Liver (tissue), 9 donors: ENCODE data around the gene IKZF1. TPM values are rescaled to one million over a fixed set of nuclear protein-coding genes. Genes with fewer than 3 reads are reported as not detected.

Experiments
- DNase-seq: peaks from one replicate; pipeline ENCODE4 v3.0.0-alpha.2; 2017; ENCODE audit warnings: low spot score
- H3K27ac ChIP-seq, 2 donors: one replicate each; pipeline ENCODE4 v1.7.0; 2013; ENCODE audit warnings: inconsistent platforms in 2 of 2, low read length in 2 of 2, control low read depth in 1 of 2, low read depth in 1 of 2, mild to moderate bottlenecking in 1 of 2
- H3K27me3 ChIP-seq, 4 donors: one replicate each; pipeline versions ENCODE4 v1.6.1 to v1.7.0; 2013; ENCODE audit warnings: low read length in 3 of 4, inconsistent platforms in 1 of 4, mild to moderate bottlenecking in 1 of 4, moderate library complexity in 1 of 4; ENCODE audit not compliant: control insufficient read depth in 4 of 4, insufficient read depth in 4 of 4
- H3K36me3 ChIP-seq, 4 donors: one replicate each; pipeline versions ENCODE4 v1.6.1 to v1.7.0; 2013; ENCODE audit warnings: low read length in 3 of 4, mild to moderate bottlenecking in 3 of 4, low read depth in 1 of 4, moderate library complexity in 1 of 4; ENCODE audit not compliant: control insufficient read depth in 4 of 4, insufficient read depth in 3 of 4
- H3K4me1 ChIP-seq, 4 donors: one replicate each; pipeline versions ENCODE4 v1.6.1 to v1.7.0; 2013; ENCODE audit warnings: low read length in 3 of 4, mild to moderate bottlenecking in 3 of 4, moderate library complexity in 1 of 4; ENCODE audit not compliant: control insufficient read depth in 4 of 4, insufficient read depth in 4 of 4
- H3K4me3 ChIP-seq, 3 donors: one replicate each; pipeline versions ENCODE4 v1.6.1 to v1.7.0; 2013; ENCODE audit warnings: low read length in 3 of 3, control low read depth in 1 of 3, low read depth in 1 of 3, mild to moderate bottlenecking in 1 of 3
- H3K9ac ChIP-seq, 2 donors: one replicate each; pipeline ENCODE4 v1.7.0; 2013; ENCODE audit warnings: low read length in 2 of 2, mild to moderate bottlenecking in 2 of 2, moderate library complexity in 2 of 2, control low read depth in 1 of 2, low read depth in 1 of 2
- H3K9me3 ChIP-seq, 4 donors: one replicate each; pipeline versions ENCODE4 v1.6.1 to v1.7.0; 2013; ENCODE audit warnings: low read length in 3 of 4; ENCODE audit not compliant: control insufficient read depth in 4 of 4
- EGR1 ChIP-seq, 2 donors: IDR thresholded peaks; 2 replicates each; pipeline ENCODE4 v1.6.1; 2016 to 2018; ENCODE audit warnings: antibody characterized with exemption in 2 of 2, low read depth in 2 of 2
- FOXA1 ChIP-seq: IDR thresholded peaks from 2 replicates; pipeline ENCODE4 v1.6.1; 2016; ENCODE audit warnings: antibody characterized with exemption
- FOXA2 ChIP-seq: IDR thresholded peaks from 2 replicates; pipeline ENCODE4 v1.6.1; 2016; ENCODE audit warnings: antibody characterized with exemption
- GABPA ChIP-seq, 2 donors: IDR thresholded peaks in 1 of 2; conservative IDR thresholded peaks in 1 of 2; 2 replicates each; pipeline ENCODE4 v1.6.1; 2016; ENCODE audit warnings: antibody characterized with exemption in 2 of 2, mild to moderate bottlenecking in 1 of 2, moderate library complexity in 1 of 2
- HNF4A ChIP-seq, 2 donors: conservative IDR thresholded peaks; 2 replicates each; pipeline ENCODE4 v1.6.1; 2016; ENCODE audit warnings: antibody characterized with exemption in 2 of 2, mild to moderate bottlenecking in 2 of 2
- HNF4G ChIP-seq: IDR thresholded peaks from 2 replicates; pipeline ENCODE4 v1.6.1; 2016; ENCODE audit warnings: antibody characterized with exemption
- JUND ChIP-seq, 2 donors: IDR thresholded peaks; 2 replicates each; pipeline ENCODE4 v1.6.1; 2016; ENCODE audit warnings: antibody characterized with exemption in 2 of 2
- MAX ChIP-seq: IDR thresholded peaks from 2 replicates; pipeline ENCODE4 v1.6.1; 2016; ENCODE audit warnings: antibody characterized with exemption
- NR2F2 ChIP-seq: IDR thresholded peaks from 2 replicates; pipeline ENCODE4 v1.6.1; 2016; ENCODE audit warnings: antibody characterized with exemption
- RAD21 ChIP-seq, 2 donors: IDR thresholded peaks; 2 replicates each; pipeline ENCODE4 v1.6.1; 2016; ENCODE audit warnings: antibody characterized with exemption in 2 of 2, mild to moderate bottlenecking in 2 of 2
- REST ChIP-seq: IDR thresholded peaks from 2 replicates; pipeline ENCODE4 v1.6.1; 2016; ENCODE audit warnings: antibody characterized with exemption, mild to moderate bottlenecking
- RXRA ChIP-seq, 2 donors: IDR thresholded peaks; 2 replicates each; pipeline ENCODE4 v1.6.1; 2017 to 2018; ENCODE audit warnings: antibody characterized with exemption in 2 of 2, mild to moderate bottlenecking in 1 of 2
- SP1 ChIP-seq: IDR thresholded peaks from 2 replicates; pipeline ENCODE4 v1.6.1; 2018; ENCODE audit warnings: antibody characterized with exemption, mild to moderate bottlenecking
- TAF1 ChIP-seq: conservative IDR thresholded peaks from 2 replicates; pipeline ENCODE4 v1.6.1; 2016; ENCODE audit warnings: antibody characterized with exemption, mild to moderate bottlenecking
- YY1 ChIP-seq: IDR thresholded peaks from 2 replicates; pipeline ENCODE4 v1.6.1; 2016; ENCODE audit warnings: antibody characterized with exemption, mild to moderate bottlenecking
- ZBTB33 ChIP-seq: IDR thresholded peaks from 2 replicates; pipeline ENCODE4 v1.6.1; 2016; ENCODE audit warnings: antibody characterized with exemption
- WGBS: extraction: QIAGEN DNeasy Blood & Tissue Kit; methylation state at CpG from one replicate; pipeline ENCODE4 v1.1.7; 2013; 5-methylcytosine and 5-hydroxymethylcytosine counted together
- polyA plus RNA-seq, 2 donors: library from polyadenylated mRNA; stranded (reverse) in 1 of 2; unstranded in 1 of 2; fragments of 200-250 nt in 1 of 2; fragments of >200 nt in 1 of 2; fragmentation: Nextera tagmentation in 1 of 2; extraction: Ambion mirVana in 1 of 2; gene quantifications; one replicate each; pipeline versions ENCODE4 v1.2.1 to v1.2.3, GENCODE V29; 2013 to 2015
- total RNA-seq, 2 donors: library from RNA; depleted of rRNA; stranded (reverse); fragments of >200 nt; gene quantifications; one replicate each; pipeline ENCODE4 v1.2.3, GENCODE V29; 2014
- TF ChIP-seq, protein P1 (sequence below): IDR thresholded peaks from 2 replicates; pipeline ENCODE4 v1.6.1; 2016; ENCODE audit warnings: antibody characterized with exemption
- TF ChIP-seq, protein P2 (sequence below): fragments of 150-350 bp; IDR thresholded peaks from 2 replicates; pipeline ENCODE4 v1.5.1; 2017; ENCODE audit warnings: improper control_type of control experiment, low read depth, low read length; ENCODE audit not compliant: missing input control
- donor health status: healthy.
- donor health status: healthy.
- donor health status: healthy.
- donor health status: healthy.
- donor health status: healthy.

IKZF1 gene
- total and polyA plus RNA-seq, 4 donors = 1.6 to 43.5 (median 6.2) TPM

DNA sequence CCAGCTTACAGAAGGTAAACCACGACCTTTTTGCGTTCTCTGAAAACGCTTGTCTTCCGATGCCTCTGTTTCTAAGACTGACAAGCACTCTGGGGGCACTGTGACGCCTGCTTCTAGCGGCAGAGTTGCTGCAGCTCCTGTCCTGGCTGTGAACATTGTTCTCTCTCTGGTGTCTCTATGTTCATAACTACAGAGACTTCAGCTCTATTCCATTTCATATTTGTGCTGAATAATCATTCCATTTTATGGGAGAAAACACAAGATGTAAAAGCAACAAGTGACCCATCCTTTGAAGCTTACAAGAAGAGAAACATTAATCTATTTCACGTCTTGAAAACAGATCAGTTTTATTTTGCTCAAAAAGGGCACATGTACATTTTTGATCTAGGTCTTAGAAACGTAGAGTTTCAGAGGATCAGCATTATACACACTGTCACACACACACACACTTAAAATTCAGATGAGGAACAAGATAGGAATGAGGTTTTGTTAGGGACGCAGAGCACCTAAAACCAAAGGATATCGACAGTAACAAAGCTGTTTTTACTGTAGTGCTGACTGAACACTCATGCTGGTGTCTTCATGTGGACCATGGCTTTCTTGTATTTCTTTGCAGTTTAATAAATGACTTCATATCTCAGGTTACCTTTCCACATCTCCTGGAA, 3.0 kb downstream of the IKZF1 start (continued):
- no peak for TF ChIP-seq RAD21 (IDR thresholded peaks at IDR 0.05)

- WGBS = 68% methylated on average over 3 of the region's 3 CpGs
- H3K27me3 ChIP-seq = peaks cover 2 to 14% (median 6%) of the 10 kb centered on the region in 4 donors
- peak overlapping the region; percentile 4 to 44 for H3K27ac ChIP-seq
- no peak for DNase-seq
- no peak overlapping the region for H3K9ac ChIP-seq
- peaks cover 3 to 11% (median 8%) of the 10 kb centered on the region in 4 donors for H3K4me1 ChIP-seq
- TF ChIP-seq HNF4G (no peak), GABPA (IDR thresholded peaks at IDR 0.05 in 1 of 2, conservative IDR thresholded peaks at IDR 0.05 in 1 of 2) (no peak), RXRA (IDR thresholded peaks at IDR 0.05) (no peak), JUND (IDR thresholded peaks at IDR 0.05) (no peak), FOXA1 (no peak), RAD21 (IDR thresholded peaks at IDR 0.05) (no peak), TAF1 (no peak), YY1 (no peak), MAX (no peak), ZBTB33 (no peak), EGR1 (IDR thresholded peaks at IDR 0.05; ENCODE audit: low read depth in 2 of 2) (no peak), FOXA2 (no peak), NR2F2 (no peak), REST (no peak), HNF4A (conservative IDR thresholded peaks at IDR 0.05) (no peak), SP1 (no peak)
- TF ChIP-seq, protein P1, sequence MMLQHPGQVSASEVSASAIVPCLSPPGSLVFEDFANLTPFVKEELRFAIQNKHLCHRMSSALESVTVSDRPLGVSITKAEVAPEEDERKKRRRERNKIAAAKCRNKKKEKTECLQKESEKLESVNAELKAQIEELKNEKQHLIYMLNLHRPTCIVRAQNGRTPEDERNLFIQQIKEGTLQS = no peak
- TF ChIP-seq, protein P2, sequence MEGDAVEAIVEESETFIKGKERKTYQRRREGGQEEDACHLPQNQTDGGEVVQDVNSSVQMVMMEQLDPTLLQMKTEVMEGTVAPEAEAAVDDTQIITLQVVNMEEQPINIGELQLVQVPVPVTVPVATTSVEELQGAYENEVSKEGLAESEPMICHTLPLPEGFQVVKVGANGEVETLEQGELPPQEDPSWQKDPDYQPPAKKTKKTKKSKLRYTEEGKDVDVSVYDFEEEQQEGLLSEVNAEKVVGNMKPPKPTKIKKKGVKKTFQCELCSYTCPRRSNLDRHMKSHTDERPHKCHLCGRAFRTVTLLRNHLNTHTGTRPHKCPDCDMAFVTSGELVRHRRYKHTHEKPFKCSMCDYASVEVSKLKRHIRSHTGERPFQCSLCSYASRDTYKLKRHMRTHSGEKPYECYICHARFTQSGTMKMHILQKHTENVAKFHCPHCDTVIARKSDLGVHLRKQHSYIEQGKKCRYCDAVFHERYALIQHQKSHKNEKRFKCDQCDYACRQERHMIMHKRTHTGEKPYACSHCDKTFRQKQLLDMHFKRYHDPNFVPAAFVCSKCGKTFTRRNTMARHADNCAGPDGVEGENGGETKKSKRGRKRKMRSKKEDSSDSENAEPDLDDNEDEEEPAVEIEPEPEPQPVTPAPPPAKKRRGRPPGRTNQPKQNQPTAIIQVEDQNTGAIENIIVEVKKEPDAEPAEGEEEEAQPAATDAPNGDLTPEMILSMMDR = no peak
- H3K9me3 ChIP-seq = no peaks in the 10 kb centered on the region
- H3K4me3 ChIP-seq = no peak overlapping the region
- H3K36me3 ChIP-seq = no peaks in the 10 kb centered on the region
Measured at GRCh38 chr7:50308203-50308531, 3.7 kb downstream of the IKZF1 start.
